GM21825 (cell line): ENCODE measurements around the gene RAD51B.

Experiments used
- ATAC-seq: cut with Tn5 transposase; IDR thresholded peaks from one replicate; pipeline ENCODE4 v1.9.1; 2021; ENCODE audit warnings: mild to moderate bottlenecking, moderate library complexity; ENCODE audit not compliant: unreplicated experiment

RAD51B gene

GRCh38 chr14:68573722-68574121 lies 754.1 kb downstream of the RAD51B start:
- no peak for ATAC-seq

GRCh38 chr14:68574461-68574860 lies 754.9 kb downstream of the RAD51B start:
- ATAC-seq, result no peak

- ATAC-seq, result no peak
Observed at GRCh38 chr14:68574906-68575305, 755.3 kb downstream of the RAD51B start.

GRCh38 chr14:68575426-68575825 lies 755.8 kb downstream of the RAD51B start:
- no peak for ATAC-seq

- no peak for ATAC-seq
Observed at GRCh38 chr14:68576031-68576430, 756.5 kb downstream of the RAD51B start.

- no peak for ATAC-seq
Observed at GRCh38 chr14:68576496-68577244, 757.1 kb downstream of the RAD51B start.

GRCh38 chr14:68577802-68578541 lies 758.4 kb downstream of the RAD51B start:
- ATAC-seq, result no peak

GRCh38 chr14:68578597-68578996 lies 759.0 kb downstream of the RAD51B start:
- ATAC-seq, result no peak

GRCh38 chr14:68580096-68580645 lies 760.6 kb downstream of the RAD51B start:
- ATAC-seq, result no peak

- ATAC-seq, result no peak
Observed at GRCh38 chr14:68580671-68581070, 761.1 kb downstream of the RAD51B start.

- no peak for ATAC-seq
Observed at GRCh38 chr14:68583548-68584280, 764.1 kb downstream of the RAD51B start.

- ATAC-seq, result no peak
Observed at GRCh38 chr14:68584786-68585185, 765.2 kb downstream of the RAD51B start.

- ATAC-seq, result no peak
Observed at GRCh38 chr14:68585690-68586089, 766.1 kb downstream of the RAD51B start.

GRCh38 chr14:68586896-68587751 lies 767.5 kb downstream of the RAD51B start:
- ATAC-seq, result no peak

- ATAC-seq, result no peak
Observed at GRCh38 chr14:68587931-68588330, 768.4 kb downstream of the RAD51B start.

- no peak for ATAC-seq
Observed at GRCh38 chr14:68589447-68590200, 770.0 kb downstream of the RAD51B start.

GRCh38 chr14:68590201-68590522 lies 770.6 kb downstream of the RAD51B start:
- no peak for ATAC-seq

GRCh38 chr14:68591786-68592185 lies 772.2 kb downstream of the RAD51B start:
- no peak for ATAC-seq

- ATAC-seq, result no peak
Observed at GRCh38 chr14:68592948-68593556, 773.5 kb downstream of the RAD51B start.
